CD1c-positive myeloid dendritic cell (primary cell): ENCODE results near the gene RPS6KA2.

Experiments used
- DNase-seq: peaks from one replicate; pipeline ENCODE4 v3.0.0-alpha.2; 2016; ENCODE audit errors: extremely low spot score

RPS6KA2 gene

DNA sequence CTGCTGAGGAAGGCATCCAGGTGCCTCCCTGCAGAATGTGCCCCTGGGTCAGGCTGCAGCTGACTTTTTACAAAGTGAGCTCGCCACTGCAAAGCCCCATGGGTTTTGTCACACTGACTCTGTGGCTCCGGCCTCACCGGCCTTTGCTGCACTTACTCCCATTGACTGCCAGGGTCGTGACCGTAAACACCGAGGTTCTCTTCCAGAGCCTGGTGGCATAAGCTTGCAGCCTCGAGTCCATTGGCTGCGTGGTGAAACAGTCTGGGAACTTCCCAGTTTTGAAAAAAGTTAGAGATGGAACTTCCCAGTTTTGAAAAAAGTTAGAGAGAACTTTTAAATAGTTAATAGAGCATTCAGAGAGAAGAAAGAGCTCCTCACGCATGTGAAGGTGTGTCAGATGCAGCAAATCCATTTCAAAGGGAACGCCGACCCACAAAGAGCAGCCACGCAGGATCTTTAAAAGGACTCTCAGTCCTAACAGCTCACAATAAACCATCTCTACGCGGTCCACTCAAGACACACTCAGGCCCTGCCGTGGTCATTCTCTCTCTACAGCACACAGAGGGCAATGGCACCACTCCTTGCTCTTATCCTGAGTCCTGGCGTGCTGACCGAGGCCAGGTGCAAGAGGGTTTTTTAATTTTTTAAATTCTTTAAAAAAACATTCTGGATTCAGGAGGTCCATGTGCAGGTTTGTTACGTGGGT lies 53.4 kb downstream of the RPS6KA2 start:
- DNase-seq = no peak

DNA sequence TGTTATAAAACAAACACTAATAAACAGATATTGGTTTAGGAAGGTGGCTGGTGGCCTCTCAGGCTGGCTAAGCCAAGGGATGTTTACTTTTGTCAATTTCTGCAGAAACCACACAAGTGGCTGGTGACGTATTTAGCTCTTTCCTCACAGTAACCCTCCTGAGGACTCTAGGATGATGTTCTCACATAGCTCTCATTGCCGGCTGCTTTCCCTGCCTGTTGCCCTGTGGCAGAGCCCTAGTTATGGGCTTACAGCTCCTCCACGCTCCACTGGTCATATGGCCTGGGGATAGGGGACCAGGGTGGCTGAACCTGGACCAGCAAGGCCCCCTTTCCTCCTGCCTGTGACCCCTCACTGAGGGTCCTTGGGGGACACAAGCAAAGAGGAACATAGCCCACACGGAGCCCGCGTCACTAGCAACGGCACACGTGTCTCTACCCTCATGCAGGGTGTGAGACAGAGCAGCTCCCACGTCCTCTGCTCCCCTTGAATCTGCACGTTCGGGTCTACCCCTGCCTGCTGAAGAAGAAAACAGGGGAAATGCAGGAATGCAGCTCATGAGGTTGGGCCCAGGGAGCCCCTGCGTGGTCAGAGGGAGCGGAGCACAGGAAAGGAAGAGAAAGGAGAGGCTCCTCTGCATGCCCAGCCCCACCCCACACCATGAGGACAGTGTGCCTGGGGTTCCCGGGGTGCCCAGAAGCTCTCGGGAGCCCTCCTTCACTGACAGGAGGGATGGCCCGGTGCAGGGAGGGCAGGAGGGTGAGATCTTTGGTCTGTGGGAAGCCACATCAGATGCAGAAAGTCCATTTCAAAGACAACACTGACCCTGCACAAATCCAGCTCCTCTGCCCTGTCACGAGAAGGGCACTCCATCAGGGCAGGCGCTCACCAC lies 54.4 kb downstream of the RPS6KA2 start:
- no peak for DNase-seq

DNA sequence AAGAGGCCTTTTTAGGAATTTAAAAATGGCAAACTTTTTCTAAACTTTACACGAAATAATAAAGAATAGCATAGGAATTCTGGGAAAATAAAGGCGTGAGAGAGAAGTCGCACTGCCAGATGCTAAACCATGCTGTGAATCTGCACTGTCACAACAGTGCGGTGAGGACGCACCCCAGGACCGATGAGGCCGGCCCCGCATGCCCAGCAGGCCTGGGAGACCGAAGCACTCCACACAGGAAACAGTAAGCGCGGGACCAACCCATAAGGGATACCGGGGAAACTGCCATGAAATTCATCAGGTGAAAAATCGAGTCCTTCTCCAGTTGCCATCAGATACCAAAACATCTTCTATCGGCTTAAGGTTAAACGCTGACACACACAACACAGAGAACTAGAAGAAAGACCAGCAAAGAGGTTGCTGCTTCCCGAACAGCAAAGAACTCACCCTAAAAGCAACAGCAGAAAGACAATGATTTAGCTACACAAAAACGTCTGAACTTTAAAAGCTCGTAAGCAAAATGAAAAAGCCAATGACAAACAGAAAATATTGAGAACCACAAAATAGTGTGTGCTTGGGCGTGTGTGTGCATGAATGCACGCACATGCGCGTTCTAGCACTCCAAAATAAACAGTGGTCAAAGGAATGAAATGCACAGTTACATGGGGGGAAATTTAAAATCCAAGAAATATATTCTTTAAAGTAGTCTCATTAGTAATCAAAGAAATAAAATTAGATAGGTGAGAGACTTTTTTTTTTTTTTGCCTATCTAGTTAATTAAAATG lies 55.9 kb downstream of the RPS6KA2 start:
- DNase-seq = no peak

DNA sequence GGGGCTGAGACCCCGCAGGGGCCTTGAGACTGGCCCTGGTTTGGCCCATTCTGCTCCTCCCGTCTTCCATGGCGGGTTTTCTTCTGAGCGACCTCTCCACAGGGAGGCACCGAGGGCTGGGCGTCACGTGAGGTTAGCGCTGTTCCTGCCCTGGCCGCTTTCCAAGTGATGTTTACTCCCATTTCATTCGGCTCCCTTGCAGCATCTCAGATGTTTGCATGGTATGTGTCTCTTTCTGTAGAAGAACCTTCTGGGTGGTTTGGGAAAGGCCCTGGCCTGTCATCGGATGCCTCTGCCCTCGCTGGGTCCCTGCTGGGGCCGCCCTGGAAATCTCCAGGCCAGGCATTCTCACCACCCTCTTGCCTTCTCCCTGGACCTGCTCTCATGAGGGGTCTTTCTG lies 57.8 kb downstream of the RPS6KA2 start:
- no peak for DNase-seq

DNA sequence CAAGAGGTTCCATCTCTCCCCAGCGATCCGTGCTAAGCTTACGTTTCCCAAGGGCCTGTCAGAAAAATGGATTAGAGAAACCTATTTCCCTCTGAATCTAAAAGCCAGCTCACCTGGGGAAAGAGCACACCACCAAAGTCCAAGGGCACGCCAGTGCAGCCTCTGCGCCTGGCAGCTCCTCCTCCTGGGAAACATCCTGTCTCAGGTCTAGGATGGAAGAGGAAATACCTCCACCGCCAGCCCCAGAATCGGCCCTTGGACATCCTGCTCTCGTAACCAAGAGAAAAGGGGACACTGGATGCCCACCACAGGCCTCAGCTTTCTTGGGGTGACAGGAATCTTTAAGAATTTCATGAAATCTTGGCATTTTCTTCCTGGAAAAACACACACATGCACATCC lies 59.2 kb downstream of the RPS6KA2 start:
- no peak for DNase-seq

DNA sequence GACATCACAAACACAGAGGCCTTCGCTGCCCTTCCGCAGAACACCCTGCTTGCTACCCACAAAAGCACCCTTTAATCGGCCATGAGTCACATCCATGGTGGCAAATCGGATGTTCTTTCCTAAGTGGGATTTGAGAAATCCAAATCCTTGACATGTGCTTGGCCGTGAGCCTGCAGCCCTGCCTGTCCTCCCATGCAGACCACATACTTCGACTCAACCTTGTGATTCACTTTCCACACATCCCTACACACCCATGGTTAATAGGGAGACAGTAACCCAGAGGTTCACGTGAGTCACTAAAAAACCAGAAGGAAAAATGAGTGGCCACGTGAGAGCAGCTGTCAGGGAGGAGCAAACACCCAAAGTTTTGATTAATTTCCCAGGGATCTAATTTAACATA lies 59.9 kb downstream of the RPS6KA2 start:
- no peak for DNase-seq

DNA sequence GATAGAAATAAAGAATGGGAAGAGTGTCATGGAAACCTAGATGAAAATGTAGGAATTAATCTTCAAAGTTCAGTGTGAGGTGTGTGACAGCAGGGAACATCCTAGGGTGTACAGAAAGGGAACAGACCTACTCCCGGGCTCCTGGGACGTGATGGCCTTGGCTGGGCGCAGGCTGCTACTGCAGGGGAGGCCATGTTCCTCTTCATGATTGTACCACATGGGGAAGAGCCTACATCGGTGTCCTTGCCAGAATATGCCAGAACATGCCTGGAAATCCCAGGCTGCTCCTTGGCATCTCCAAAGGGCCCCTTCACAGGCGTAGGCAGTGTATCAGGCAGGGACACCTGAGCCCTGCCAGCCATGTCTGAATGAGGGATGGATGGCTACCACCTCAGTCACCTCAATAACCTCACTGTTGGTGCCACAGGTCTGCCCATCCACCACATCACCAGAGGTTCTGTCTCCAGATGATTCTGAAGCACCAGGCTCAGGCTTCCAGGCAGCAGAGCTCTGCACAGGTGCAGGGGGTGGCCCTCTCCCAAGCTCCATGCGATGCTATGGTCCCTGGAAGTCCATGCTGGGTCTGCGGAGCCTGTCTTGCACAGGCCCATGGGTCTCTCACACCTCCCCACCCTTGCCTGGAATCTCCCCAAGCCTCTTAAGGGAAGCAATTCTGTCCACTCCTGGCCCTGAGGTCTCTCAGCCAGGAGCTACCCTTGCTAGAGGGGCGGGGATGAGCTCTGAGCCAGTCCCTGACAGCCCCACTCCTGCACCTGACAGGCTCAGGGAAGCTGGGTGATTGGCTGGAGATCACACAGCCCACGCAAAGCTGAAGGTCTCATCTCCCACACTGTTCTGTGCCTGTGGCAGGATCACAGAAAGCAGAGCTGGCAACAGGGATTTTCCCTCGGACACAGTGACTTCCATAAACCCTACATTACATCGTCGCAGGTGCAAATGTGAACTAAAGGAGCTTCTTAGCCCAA lies 60.7 kb downstream of the RPS6KA2 start:
- DNase-seq = no peak

DNA sequence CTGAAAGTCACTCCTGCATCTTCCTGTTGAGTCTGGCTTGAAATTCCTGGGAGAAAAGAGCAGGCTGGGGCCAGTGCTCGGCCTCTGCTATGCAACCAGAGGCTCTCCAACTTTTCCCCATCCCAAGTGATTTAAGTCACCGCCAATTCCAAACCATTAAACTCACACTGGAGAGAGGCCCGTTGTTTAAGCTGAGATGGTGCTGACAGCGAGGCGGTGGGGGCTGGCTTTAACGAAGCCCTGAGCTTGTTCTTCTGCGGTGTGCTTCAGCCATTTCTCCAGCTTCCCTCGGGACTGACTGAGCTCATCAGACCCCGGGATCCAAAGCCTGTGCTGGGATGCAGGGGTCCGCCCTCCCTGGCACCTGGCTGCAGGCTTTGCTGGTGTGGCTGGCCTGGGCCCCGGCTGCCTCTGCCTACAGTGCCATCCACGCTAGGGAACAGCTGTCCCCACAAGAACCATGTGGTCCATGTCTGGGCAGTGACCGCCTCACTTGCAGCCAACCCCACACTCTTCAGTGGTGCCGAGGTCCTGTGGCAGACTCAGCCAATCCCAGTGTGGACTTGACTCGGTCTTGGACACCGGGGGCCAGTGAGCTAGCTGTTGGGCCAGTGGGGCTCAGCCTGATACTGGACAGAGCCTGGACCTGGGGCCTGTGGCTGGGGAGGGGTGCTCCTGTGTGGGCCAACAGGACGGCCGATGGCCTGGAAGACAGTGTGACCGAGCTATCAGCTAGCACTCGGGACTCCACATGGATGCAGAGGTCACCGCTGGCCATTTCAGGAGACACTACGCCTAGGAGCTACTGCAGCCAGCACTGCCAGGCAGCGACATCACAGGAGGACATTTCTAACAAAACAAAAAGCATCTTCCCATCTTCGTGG lies 61.7 kb downstream of the RPS6KA2 start:
- no peak for DNase-seq

DNA sequence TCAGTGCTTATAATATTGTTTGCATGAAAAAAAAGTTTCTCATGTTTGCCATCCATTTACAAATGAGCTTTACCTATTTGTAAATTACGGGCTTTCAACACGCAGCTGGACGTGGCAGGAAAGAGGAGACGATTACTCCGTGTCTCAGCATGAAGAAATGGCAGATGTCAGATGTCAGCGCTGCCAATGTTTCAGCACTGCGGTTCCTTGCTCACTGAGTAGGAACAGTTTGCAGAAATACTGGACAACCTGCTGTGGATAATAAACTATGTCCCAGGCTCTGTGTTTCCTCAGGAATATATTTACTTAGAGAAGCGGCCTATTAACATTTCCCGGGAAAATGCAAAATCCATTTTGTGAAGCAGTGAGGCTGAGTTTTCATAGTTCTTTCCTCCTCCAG lies 63.2 kb downstream of the RPS6KA2 start:
- no peak for DNase-seq

DNA sequence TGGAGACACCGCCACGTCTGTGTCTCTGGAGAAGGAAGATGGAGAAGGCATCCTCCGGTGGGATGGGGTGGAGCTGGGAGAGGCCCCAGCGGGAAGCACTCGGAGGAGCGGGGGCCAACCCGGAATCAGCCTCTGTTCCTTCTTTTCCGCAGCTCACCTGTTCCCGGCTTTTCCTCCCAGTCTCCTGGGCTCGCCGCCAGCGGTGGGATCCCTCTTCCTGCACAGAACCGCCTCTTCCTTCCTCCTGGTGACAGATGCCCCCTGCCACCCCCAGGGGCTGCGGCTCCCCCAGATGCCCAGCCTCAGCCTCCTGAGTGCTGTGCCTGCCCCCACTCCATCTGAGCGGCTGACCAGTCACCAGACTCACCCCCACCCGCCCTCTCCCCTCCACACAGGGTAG lies 63.9 kb downstream of the RPS6KA2 start:
- no peak for DNase-seq

DNA sequence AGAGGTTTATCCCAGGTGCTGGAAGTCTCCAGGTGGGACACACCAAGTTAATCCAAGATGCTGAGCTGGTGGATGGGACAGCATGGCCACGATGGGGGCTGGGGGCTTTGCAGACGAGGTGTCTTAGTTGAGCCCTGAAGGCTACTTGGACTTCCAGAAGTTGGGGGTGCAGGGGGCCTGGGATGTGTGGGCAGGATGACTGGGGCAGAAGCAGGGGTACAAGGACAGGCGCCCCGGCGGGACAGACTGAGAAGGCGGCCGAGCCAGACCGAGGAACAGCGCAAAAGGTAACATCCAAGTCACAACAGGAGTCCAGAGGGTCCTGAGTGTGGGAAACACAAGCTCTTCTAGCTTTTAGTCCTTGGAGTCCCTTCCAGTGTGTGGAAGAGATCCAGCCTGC lies 64.3 kb downstream of the RPS6KA2 start:
- no peak for DNase-seq

DNA sequence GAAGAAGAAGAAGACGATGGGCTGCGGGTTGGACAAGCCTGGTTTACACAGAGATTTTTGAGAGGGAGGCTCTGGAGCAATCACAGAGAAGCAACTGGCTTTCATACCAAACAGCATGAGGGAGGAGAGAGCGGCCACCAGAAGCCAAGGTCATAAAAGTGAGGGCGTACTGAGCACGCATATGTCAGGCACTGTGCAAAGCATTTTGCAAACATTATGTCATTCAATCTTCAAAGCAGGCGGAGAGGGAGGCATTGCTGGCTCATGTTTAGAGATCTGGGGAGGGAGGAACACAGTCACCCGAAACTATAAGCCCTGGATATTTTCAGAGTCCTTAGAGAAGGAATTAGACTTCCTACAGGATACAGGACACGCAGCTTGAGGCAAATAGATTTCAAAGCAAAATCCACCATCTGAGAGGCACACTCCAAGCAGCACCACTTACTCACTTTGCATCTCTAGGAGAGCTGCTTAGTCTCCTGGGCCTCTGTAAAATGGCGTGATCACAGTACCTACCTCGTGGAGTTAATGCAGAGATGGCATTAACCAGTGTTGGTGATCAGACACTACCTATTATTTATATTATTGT lies 65.2 kb downstream of the RPS6KA2 start:
- no peak for DNase-seq

DNA sequence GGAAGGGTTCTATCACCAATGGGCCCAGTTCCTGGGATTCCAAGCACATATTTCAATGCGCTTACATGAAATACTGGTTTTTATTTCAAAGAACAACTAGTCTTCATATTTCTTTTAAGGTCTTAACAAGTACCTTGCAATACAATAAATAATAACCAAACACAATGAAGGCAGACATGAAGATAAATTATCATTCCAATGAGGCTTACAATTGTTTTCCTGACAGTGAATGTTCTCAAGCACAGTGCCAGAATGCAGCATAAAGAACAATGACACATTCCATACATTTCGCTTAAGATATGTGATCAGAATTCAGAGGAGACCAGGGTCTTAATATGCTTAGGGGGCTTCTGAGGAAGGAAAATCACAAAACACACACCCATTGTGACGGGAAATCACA lies 66.8 kb downstream of the RPS6KA2 start:
- DNase-seq = no peak

DNA sequence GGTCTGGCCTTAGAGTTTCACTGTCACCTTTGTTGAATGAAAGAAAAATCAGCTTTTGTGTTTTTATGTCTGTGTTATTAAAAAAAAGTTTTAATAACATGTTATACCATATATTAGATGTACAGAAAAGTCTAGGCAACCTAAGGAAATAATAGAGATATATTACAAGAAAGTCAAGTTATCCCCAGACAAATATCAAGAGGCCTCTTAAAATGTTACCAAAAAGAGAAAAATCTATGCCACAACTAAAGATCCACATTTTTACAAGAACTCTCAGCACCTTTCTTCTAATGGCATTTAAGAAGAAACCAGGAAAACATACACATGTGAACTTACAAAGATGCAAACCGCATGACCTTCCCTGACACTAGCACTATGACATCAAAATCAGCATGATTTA lies 67.4 kb downstream of the RPS6KA2 start:
- DNase-seq = no peak

DNA sequence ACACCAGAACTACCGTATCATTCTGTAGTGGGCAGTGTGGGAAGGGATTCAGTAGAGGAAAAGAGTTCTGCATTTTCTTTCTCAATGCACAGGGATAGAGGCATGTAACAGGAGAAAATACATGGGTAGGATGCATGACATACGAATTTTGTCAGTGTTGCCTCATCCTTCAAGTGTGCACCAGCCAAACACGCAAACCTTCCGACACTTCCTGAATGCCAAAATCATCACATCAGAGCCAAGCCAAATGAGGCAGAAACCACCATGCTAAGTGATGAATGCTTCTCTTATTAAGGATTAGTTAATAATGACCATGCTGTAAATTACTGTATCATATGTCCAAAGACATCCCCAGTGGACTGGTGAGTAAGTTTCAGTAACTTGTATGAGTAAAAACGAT lies 67.8 kb downstream of the RPS6KA2 start:
- no peak for DNase-seq

DNA sequence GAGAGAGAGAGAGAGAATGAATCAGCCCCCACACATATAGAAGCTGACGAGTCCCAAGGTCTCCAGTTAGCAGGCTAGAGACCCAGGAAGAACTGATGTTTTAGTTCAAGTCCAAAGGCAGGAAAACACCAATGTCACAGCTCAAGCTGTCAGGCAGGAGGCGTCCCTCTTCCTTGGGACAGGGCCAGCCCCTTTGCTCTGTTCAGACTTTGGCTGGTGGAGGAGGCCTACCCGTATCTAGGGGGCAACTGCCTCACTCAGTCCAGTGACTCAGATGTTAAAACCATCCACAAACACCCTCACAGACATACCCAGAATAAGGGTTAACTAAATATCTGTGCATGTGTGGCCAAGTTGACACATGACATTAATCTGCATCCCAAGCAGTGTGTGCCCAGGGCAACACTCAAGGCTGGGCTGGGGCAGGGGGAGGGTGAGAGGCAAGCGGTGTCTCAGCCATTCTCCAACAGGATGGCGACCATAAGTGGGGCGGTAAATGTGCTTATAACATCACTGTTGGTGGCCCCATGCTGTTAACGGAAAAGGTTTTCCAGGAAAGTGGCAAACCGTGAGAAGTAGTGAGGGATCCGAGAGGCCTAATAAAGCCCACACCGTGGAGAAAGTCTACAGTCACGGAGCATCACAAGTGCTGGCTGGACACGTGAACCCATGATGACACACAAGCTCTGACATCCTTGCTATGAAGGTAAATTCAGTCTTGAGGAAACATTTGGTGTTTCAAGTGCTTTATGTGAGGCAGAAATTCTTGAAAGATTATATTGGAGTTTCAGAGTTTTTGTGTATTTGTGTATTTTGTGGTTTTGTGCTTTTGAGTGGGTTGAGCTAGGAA lies 68.7 kb downstream of the RPS6KA2 start:
- DNase-seq = no peak

DNA sequence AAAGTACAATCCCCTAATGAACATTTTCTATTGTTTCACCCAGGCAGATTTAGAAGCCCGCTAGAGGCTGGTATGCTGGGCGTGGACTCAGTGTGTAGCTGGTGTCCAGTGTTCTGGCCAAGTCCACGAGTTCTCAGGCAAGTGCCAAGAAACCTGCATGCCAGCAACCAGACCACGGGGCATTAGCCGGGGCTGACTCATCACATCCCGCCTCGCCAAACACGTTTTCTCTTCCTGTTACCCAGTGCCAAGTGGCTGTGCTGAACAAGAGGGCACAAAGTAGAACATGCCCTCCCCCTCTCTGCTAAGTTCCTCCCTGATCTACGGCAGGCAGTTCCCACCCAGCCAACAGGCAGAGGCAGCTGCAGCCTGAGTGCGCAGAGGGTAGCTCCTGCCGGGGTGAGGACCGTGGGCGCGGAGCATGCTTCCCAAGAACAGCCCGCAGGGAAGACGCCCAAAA lies 70.2 kb downstream of the RPS6KA2 start:
- DNase-seq = peak; percentile 84

DNA sequence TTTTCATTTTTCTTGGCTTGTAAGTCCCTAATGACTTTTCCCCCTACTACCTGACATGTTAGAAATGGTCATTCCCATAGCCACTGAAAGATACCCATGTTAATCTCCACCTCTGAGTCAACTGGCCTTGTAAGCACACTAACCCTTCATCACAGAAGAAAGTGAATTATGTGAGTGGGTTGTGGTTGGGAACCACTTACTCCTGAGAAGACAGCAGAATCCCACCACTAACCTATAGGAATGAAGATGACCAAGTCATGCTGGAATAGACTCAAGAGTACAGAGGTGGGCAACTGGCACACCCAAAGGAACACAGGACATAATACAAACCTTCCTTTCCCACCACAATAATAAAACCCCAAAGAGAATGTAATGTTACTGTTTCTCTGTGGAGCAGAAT lies 70.7 kb downstream of the RPS6KA2 start:
- DNase-seq = no peak

DNA sequence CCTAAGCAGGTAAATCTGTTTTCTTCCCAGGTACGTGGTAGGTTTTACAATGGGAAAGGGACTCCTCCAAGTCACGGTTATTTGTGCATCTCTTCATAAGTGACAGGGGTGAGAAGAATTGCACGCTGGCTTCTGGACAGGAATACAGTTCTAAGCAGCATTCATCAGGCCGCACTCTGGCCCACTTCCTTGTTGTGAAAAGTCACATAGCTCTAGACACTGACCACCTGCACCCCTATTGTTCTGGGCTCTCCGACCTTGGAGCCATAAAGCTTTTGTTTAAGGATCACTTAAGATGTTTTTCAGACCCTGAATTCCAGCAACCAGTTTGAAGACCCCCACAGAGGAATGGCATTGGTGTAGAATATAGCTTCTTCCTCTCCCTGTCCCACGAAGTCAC lies 72.0 kb downstream of the RPS6KA2 start:
- no peak for DNase-seq
